GM23338 (cell line): ENCODE data around the gene BBS1. TPM values are rescaled to one million over a fixed set of nuclear protein-coding genes. Genes with fewer than 3 reads are reported as not detected.

Experiments used
- ATAC-seq: fragments of 200-7000 bp; cut with Tn5 transposase; 3 replicates; pipeline ENCODE4 v1.9.1; 2020
- DNase-seq: peaks from one replicate; pipeline ENCODE4 v3.0.0-alpha.2; 2015; ENCODE audit warnings: low spot score
- H2AFZ ChIP-seq: fragments of 200-600 bp; sonication (generic); 2 replicates; pipeline ENCODE4 v1.8.0; 2016; ENCODE audit warnings: antibody characterized with exemption, mild to moderate bottlenecking, moderate library complexity
- H3F3A ChIP-seq: fragments of 200-600 bp; sonication (generic); replicated peaks from 2 replicates; pipeline ENCODE4 v1.8.0; 2017; ENCODE audit warnings: antibody characterized with exemption, mixed run types, low read depth
- H3K27ac ChIP-seq: fragments of 200-600 bp; sonication (generic); 2 replicates; pipeline ENCODE4 v1.6.1; 2016; ENCODE audit warnings: low read depth
- H3K27me3 ChIP-seq: fragments of 200-600 bp; sonication (generic); 2 replicates; pipeline ENCODE4 v1.8.0; 2016; ENCODE audit warnings: mild to moderate bottlenecking, mixed run types, moderate library complexity; ENCODE audit not compliant: insufficient read depth
- H3K36me3 ChIP-seq: fragments of 200-600 bp; sonication (generic); 2 replicates; pipeline ENCODE4 v1.8.0; 2016; ENCODE audit warnings: mild to moderate bottlenecking; ENCODE audit not compliant: insufficient read depth
- H3K4me1 ChIP-seq: fragments of 200-600 bp; sonication (generic); 2 replicates; pipeline ENCODE4 v1.8.0; 2016; ENCODE audit warnings: mild to moderate bottlenecking, moderate library complexity; ENCODE audit not compliant: insufficient read depth
- H3K4me2 ChIP-seq: fragments of 200-600 bp; sonication (generic); 2 replicates; pipeline ENCODE4 v1.7.1; 2017; ENCODE audit warnings: mixed run types
- H3K4me3 ChIP-seq: fragments of 200-600 bp; sonication (generic); 2 replicates; pipeline ENCODE4 v1.6.1; 2016; ENCODE audit warnings: mixed run types
- H3K79me2 ChIP-seq: fragments of 200-600 bp; sonication (generic); replicated peaks from 2 replicates; pipeline ENCODE4 v1.8.0; 2017; ENCODE audit warnings: mild to moderate bottlenecking; ENCODE audit not compliant: insufficient read depth
- H3K9me2 ChIP-seq: fragments of 200-600 bp; sonication (generic); 2 replicates; pipeline ENCODE4 v1.8.0; 2017; ENCODE audit not compliant: insufficient read depth
- H4K20me1 ChIP-seq: fragments of 200-600 bp; sonication (generic); replicated peaks from 2 replicates; pipeline ENCODE4 v1.8.0; 2017; ENCODE audit warnings: mild to moderate bottlenecking; ENCODE audit not compliant: insufficient read depth
- H3K27ac Mint-ChIP-seq: 2 replicates; pipeline ENCODE4 v1.8.0; 2020; ENCODE audit warnings: inconsistent platforms, mild to moderate bottlenecking, moderate library complexity, mixed read lengths
- H3K27me3 Mint-ChIP-seq: 3 replicates; pipeline ENCODE4 v1.8.0; 2022; ENCODE audit warnings: low read depth, mild to moderate bottlenecking, moderate library complexity, mixed read lengths, inconsistent platforms; ENCODE audit not compliant: insufficient read depth, poor library complexity
- H3K36me3 Mint-ChIP-seq: 3 replicates; pipeline ENCODE4 v1.8.0; 2021; ENCODE audit warnings: low read depth, mild to moderate bottlenecking, inconsistent platforms, moderate library complexity, mixed read lengths
- H3K4me1 Mint-ChIP-seq: 3 replicates; pipeline ENCODE4 v1.8.0; 2020; ENCODE audit warnings: mild to moderate bottlenecking, inconsistent platforms, mixed read lengths
- H3K4me3 Mint-ChIP-seq: 3 replicates; pipeline ENCODE4 v1.8.0; 2021; ENCODE audit warnings: moderate library complexity, mild to moderate bottlenecking, inconsistent platforms, mixed read lengths
- H3K9me3 Mint-ChIP-seq: 3 replicates; pipeline ENCODE4 v1.8.0; 2020; ENCODE audit warnings: moderate library complexity, mild to moderate bottlenecking, inconsistent platforms, mixed read lengths
- CREB1 ChIP-seq: fragments of 250-450 bp; sonication (Bioruptor Pico); IDR thresholded peaks from 2 replicates; pipeline ENCODE4 v1.5.0; 2020; ENCODE audit warnings: low read depth, mild to moderate bottlenecking, moderate library complexity
- EZH2 ChIP-seq: fragments of 200-600 bp; sonication (generic); IDR thresholded peaks from one replicate; pipeline ENCODE4 v1.8.0; 2017; ENCODE audit warnings: antibody characterized with exemption, mild to moderate bottlenecking, low read depth; ENCODE audit not compliant: unreplicated experiment
- JUNB ChIP-seq: IDR thresholded peaks from one replicate; pipeline ENCODE4 v1.6.1; 2016; ENCODE audit warnings: antibody characterized with exemption; ENCODE audit not compliant: unreplicated experiment
- NANOG ChIP-seq: IDR thresholded peaks from 2 replicates; pipeline ENCODE4 v1.6.1; 2016; ENCODE audit warnings: antibody characterized with exemption, borderline replicate concordance
- ZNF114 ChIP-seq: fragments of 250-450 bp; sonication (Bioruptor Pico); IDR thresholded peaks from 2 replicates; pipeline ENCODE4 v1.5.0; 2020; ENCODE audit warnings: mild to moderate bottlenecking, moderate library complexity
- ZNF331 ChIP-seq: fragments of 250-450 bp; sonication (Bioruptor Pico); IDR thresholded peaks from 2 replicates; pipeline ENCODE4 v1.5.0; 2020; ENCODE audit warnings: low read depth, mild to moderate bottlenecking, moderate library complexity
- polyA plus RNA-seq: library from polyadenylated mRNA; unstranded; fragments of >200 nt; fragmentation: Nextera tagmentation; extraction: Ambion mirVana; gene quantifications from 2 replicates; pipeline ENCODE4 v1.2.1, GENCODE V29; 2016
- total RNA-seq: library from RNA; depleted of rRNA; stranded (reverse); fragments of >200 nt; shearing (Covaris generic); gene quantifications from 2 replicates; pipeline ENCODE4 v1.2.3, GENCODE V29; 2014
- TF ChIP-seq, protein P1 (sequence below), 2 experiments: fragments of 200-600 bp in 1 of 2; sonication (generic) in 1 of 2; conservative IDR thresholded peaks; 2 replicates each; pipeline versions ENCODE4 v1.5.1 to v1.6.1; 2016 to 2017; ENCODE audit warnings: antibody characterized with exemption in 2 of 2, low read depth in 2 of 2, mild to moderate bottlenecking in 2 of 2, moderate library complexity in 1 of 2
- TF ChIP-seq, protein P2 (sequence below): IDR thresholded peaks from one replicate; pipeline ENCODE4 v1.6.1; 2018; ENCODE audit warnings: antibody characterized with exemption; ENCODE audit not compliant: unreplicated experiment
- TF ChIP-seq, protein P3 (sequence below): IDR thresholded peaks from 2 replicates; pipeline ENCODE4 v1.6.1; 2016; ENCODE audit warnings: antibody characterized with exemption

Gene BBS1
- total and polyA plus RNA-seq, 2 experiments from 2014 or later = 11.6 to 41.3 TPM

DNA sequence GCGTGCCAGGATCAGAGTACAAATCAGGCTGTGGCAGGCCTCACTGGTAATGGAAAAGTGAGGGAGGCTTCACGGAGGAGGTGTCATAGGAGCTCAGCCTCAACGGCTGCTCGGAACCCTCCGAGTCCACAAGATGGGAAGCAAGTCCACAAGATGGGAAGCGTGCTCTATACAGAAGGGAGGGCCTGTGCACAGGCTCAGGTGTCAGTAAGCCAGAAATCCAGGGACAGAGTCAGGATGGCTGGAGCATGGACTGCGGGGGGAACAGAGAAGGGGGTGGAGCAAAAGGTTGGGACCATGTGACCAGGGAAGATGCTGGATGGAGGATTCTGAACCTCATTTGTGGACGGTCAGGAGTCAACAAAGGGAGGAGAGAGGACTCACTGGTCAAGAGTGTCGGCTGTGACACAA is 33.6 kb upstream of the BBS1 start:
- H2AFZ ChIP-seq = no peak overlapping the region
- Mint-ChIP-seq H3K27ac (no peak overlapping the region), H3K27me3 (peaks cover 13% of the 10 kb centered on the region), H3K4me3 (peak overlapping the region; percentile 0; the same call in 1 of the 3 replicates), H3K36me3 (peaks cover 3% of the 10 kb centered on the region; the same call in 2 of the 3 replicates), H3K9me3 (no peaks in the 10 kb centered on the region), H3K4me1 (peaks cover 25% of the 10 kb centered on the region)
- DNase-seq (peak; percentile 61), ATAC-seq (peak; percentile 2)
- H3K4me3 ChIP-seq = no peak overlapping the region
- H3K36me3 ChIP-seq = no peaks in the 10 kb centered on the region; the same call in 1 of the 2 replicates
- H3K27me3 ChIP-seq = no peaks in the 10 kb centered on the region
- peaks cover 9% of the 10 kb centered on the region; the same call in 1 of the 2 replicates for H3K79me2 ChIP-seq
- no peak for TF ChIP-seq ZNF114 (CRISPR knock-in tag)
- no peak for TF ChIP-seq EZH2
- TF ChIP-seq, protein P1, sequence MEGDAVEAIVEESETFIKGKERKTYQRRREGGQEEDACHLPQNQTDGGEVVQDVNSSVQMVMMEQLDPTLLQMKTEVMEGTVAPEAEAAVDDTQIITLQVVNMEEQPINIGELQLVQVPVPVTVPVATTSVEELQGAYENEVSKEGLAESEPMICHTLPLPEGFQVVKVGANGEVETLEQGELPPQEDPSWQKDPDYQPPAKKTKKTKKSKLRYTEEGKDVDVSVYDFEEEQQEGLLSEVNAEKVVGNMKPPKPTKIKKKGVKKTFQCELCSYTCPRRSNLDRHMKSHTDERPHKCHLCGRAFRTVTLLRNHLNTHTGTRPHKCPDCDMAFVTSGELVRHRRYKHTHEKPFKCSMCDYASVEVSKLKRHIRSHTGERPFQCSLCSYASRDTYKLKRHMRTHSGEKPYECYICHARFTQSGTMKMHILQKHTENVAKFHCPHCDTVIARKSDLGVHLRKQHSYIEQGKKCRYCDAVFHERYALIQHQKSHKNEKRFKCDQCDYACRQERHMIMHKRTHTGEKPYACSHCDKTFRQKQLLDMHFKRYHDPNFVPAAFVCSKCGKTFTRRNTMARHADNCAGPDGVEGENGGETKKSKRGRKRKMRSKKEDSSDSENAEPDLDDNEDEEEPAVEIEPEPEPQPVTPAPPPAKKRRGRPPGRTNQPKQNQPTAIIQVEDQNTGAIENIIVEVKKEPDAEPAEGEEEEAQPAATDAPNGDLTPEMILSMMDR (conservative IDR thresholded peaks at IDR 0.05; ENCODE audit: low read depth in 2 of 2) = no peak
- TF ChIP-seq, protein P2, sequence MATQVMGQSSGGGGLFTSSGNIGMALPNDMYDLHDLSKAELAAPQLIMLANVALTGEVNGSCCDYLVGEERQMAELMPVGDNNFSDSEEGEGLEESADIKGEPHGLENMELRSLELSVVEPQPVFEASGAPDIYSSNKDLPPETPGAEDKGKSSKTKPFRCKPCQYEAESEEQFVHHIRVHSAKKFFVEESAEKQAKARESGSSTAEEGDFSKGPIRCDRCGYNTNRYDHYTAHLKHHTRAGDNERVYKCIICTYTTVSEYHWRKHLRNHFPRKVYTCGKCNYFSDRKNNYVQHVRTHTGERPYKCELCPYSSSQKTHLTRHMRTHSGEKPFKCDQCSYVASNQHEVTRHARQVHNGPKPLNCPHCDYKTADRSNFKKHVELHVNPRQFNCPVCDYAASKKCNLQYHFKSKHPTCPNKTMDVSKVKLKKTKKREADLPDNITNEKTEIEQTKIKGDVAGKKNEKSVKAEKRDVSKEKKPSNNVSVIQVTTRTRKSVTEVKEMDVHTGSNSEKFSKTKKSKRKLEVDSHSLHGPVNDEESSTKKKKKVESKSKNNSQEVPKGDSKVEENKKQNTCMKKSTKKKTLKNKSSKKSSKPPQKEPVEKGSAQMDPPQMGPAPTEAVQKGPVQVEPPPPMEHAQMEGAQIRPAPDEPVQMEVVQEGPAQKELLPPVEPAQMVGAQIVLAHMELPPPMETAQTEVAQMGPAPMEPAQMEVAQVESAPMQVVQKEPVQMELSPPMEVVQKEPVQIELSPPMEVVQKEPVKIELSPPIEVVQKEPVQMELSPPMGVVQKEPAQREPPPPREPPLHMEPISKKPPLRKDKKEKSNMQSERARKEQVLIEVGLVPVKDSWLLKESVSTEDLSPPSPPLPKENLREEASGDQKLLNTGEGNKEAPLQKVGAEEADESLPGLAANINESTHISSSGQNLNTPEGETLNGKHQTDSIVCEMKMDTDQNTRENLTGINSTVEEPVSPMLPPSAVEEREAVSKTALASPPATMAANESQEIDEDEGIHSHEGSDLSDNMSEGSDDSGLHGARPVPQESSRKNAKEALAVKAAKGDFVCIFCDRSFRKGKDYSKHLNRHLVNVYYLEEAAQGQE = no peak
- no peak for TF ChIP-seq CREB1 (CRISPR knock-in tag)
- TF ChIP-seq NANOG = no peak
- TF ChIP-seq JUNB = no peak
- no peak for TF ChIP-seq ZNF331 (CRISPR knock-in tag)
- TF ChIP-seq, protein P3, sequence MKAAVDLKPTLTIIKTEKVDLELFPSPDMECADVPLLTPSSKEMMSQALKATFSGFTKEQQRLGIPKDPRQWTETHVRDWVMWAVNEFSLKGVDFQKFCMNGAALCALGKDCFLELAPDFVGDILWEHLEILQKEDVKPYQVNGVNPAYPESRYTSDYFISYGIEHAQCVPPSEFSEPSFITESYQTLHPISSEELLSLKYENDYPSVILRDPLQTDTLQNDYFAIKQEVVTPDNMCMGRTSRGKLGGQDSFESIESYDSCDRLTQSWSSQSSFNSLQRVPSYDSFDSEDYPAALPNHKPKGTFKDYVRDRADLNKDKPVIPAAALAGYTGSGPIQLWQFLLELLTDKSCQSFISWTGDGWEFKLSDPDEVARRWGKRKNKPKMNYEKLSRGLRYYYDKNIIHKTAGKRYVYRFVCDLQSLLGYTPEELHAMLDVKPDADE = no peak
- H3K27ac ChIP-seq = no peak overlapping the region
- H3F3A ChIP-seq = peaks cover 16% of the 10 kb centered on the region; the same call in 1 of the 2 replicates
- peak overlapping the region; percentile 51; the same call in 1 of the 2 replicates for H3K4me2 ChIP-seq
- peaks cover 8% of the 10 kb centered on the region for H3K4me1 ChIP-seq
- H4K20me1 ChIP-seq = no peaks in the 10 kb centered on the region; the same call in none of the 2 replicates
- H3K9me2 ChIP-seq = no peaks in the 10 kb centered on the region
